Measurements from ENCODE around the gene RFX4.

The RFX4 gene

DNA sequence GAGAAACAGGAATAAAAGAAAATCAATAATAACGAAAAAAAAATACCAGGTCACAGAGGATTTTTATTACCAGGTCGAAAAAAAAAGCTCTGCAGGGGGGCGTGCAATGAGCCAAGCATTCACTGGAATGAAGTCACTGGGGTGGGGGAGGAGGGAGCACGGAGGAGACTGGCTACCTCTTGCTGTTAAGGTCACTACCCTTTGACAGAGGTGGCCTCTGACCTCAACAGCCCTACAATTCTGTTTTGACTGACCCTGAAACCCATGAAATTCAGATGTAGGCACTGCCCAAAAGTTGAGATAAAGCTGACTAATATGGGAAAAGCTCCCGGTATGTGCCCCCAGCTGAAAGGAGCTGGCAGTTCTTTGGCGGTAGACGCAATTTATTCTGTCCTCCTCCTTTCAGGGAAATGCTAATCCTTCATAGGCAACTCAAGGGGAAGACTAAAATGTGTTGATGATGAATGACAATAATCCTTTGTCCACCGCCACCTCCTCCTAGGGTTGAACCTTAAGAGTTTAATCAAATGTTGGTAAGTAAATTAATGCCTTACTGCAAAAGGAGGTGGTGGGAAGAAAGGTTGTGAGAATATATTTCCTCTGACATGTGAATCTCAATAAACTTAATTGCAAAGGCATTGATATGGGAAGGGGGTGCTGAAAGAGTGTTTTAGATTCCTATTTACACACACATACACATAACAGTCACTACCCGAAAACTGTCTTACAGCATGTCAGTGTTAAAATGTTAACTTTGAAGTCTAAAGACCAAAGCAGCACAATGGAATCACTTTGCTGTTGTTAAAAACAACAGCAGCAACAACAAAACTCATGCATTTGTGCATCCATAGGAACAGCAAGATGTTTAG lies 185.4 kb downstream of the RFX4 start:
- Histone ChIP-seq H3K14ac (ENCODE audit: low read length in 2 of 2) (no peak overlapping the region), H3K9me3 (ENCODE audit: control insufficient read depth, low read length) (no peaks in the 10 kb centered on the region), H4K8ac (ENCODE audit: low read length) (no peak overlapping the region), H3K23ac (ENCODE audit: low read length in 2 of 2) (no peak overlapping the region), H3K79me1 (replicated peaks; ENCODE audit: low read length, poor library complexity, severe bottlenecking) (no peaks in the 10 kb centered on the region), H3K4me1 (ENCODE audit: control insufficient read depth, insufficient read depth, low read depth, low read length) (peaks cover 10% of the 10 kb centered on the region), H3K4ac (ENCODE audit: low read depth in 1 of 2, low read length in 2 of 2) (no peak overlapping the region), H4K91ac (ENCODE audit: low read length) (no peak overlapping the region), H3K18ac (ENCODE audit: low read depth in 1 of 2, low read length in 2 of 2) (no peak overlapping the region), H3K9ac (ENCODE audit: low read length) (no peak overlapping the region), H2BK15ac (ENCODE audit: low read depth, poor library complexity, severe bottlenecking) (no peak overlapping the region), H3K36me3 (ENCODE audit: control insufficient read depth in 1 of 2, insufficient read depth in 2 of 2, low read depth in 1 of 2, low read length in 2 of 2) (no peaks in the 10 kb centered on the region), H2BK12ac (ENCODE audit: low read length in 2 of 2) (no peak overlapping the region), H3K4me3 (ENCODE audit: insufficient read depth in 1 of 2, low read depth in 1 of 2, low read length in 2 of 2) (no peak overlapping the region), H2AK5ac (ENCODE audit: low read length, severe bottlenecking) (no peak overlapping the region), H3K4me2 (ENCODE audit: low read length, poor library complexity, severe bottlenecking) (peak overlapping the region; percentile 47), H2AFZ (ENCODE audit: low read depth, low read length) (no peak overlapping the region), H2BK5ac (ENCODE audit: low read depth, low read length, poor library complexity, severe bottlenecking) (no peak overlapping the region), H2BK120ac (ENCODE audit: low read depth, low read length) (no peak overlapping the region), H3K27ac (ENCODE audit: low read length, poor library complexity, severe bottlenecking) (peak overlapping the region; percentile 88), H3K27me3 (ENCODE audit: control insufficient read depth in 1 of 2, insufficient read depth in 1 of 2, low read length in 2 of 2) (peaks cover 0 to 10% of the 10 kb centered on the region in 2 experiments)
- no peak for DNase-seq
- WGBS, result 35% methylated on average over 4 of the region's 9 CpGs

DNA sequence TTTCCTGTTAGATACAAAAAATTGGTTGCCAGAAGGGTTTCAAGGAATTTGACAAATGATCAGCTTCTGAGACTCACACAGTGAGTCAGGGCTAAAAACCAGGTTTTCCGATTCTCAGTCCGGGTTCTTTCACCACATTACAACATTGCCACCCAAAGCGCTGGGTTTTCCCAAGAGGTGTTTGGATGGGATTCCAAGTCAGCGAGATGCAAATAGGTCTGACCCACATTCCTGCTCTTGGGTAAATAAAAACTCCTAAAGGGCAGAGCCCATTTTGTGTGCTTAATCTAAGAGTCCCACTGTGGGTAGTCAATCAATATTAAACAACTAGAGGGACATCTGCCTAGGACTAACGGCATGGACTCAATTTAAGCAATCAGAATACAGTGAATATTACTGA lies 186.3 kb downstream of the RFX4 start:
- Histone ChIP-seq H3K18ac (ENCODE audit: low read depth in 1 of 2, low read length in 2 of 2) (no peak overlapping the region), H3K27me3 (ENCODE audit: control insufficient read depth in 1 of 2, insufficient read depth in 1 of 2, low read length in 2 of 2) (peaks cover 0 to 10% of the 10 kb centered on the region in 2 experiments), H3K4me1 (ENCODE audit: control insufficient read depth, insufficient read depth, low read depth, low read length) (peaks cover 10% of the 10 kb centered on the region), H2AK5ac (ENCODE audit: low read length, severe bottlenecking) (no peak overlapping the region), H3K9me3 (ENCODE audit: control insufficient read depth, low read length) (no peaks in the 10 kb centered on the region), H4K91ac (ENCODE audit: low read length) (no peak overlapping the region), H3K4me2 (ENCODE audit: low read length, poor library complexity, severe bottlenecking) (peak overlapping the region; percentile 42), H3K23ac (ENCODE audit: low read length in 2 of 2) (no peak overlapping the region), H2BK5ac (ENCODE audit: low read depth, low read length, poor library complexity, severe bottlenecking) (no peak overlapping the region), H4K8ac (ENCODE audit: low read length) (no peak overlapping the region), H3K27ac (ENCODE audit: low read length, poor library complexity, severe bottlenecking) (peak overlapping the region; percentile 88), H3K36me3 (ENCODE audit: control insufficient read depth in 1 of 2, insufficient read depth in 2 of 2, low read depth in 1 of 2, low read length in 2 of 2) (no peaks in the 10 kb centered on the region), H2AFZ (ENCODE audit: low read depth, low read length) (no peak overlapping the region), H3K4ac (ENCODE audit: low read depth in 1 of 2, low read length in 2 of 2) (no peak overlapping the region), H3K79me1 (replicated peaks; ENCODE audit: low read length, poor library complexity, severe bottlenecking) (peaks cover 2% of the 10 kb centered on the region), H2BK15ac (ENCODE audit: low read depth, poor library complexity, severe bottlenecking) (no peak overlapping the region), H2BK120ac (ENCODE audit: low read depth, low read length) (no peak overlapping the region), H3K4me3 (ENCODE audit: insufficient read depth in 1 of 2, low read depth in 1 of 2, low read length in 2 of 2) (no peak overlapping the region), H3K14ac (ENCODE audit: low read length in 2 of 2) (no peak overlapping the region), H2BK12ac (ENCODE audit: low read length in 2 of 2) (no peak overlapping the region), H3K9ac (ENCODE audit: low read length) (no peak overlapping the region)
- DNase-seq, result peak; percentile 27
- 51% methylated on average over 5 of the region's 5 CpGs for WGBS

GRCh38 chr12:106769546-106769945 lies 186.7 kb downstream of the RFX4 start:
- no peak overlapping the region for H3K9ac ChIP-seq (ENCODE audit: low read length)
- no peak overlapping the region for H2BK15ac ChIP-seq (ENCODE audit: low read depth, poor library complexity, severe bottlenecking)
- no peak overlapping the region for H2AFZ ChIP-seq (ENCODE audit: low read depth, low read length)
- no peak overlapping the region for H2BK120ac ChIP-seq (ENCODE audit: low read depth, low read length)
- H3K4ac ChIP-seq (ENCODE audit: low read depth in 1 of 2, low read length in 2 of 2), result no peak overlapping the region
- H2BK12ac ChIP-seq (ENCODE audit: low read length in 2 of 2), result no peak overlapping the region
- H2AK5ac ChIP-seq (ENCODE audit: low read length, severe bottlenecking), result peak overlapping the region; percentile 53
- 78% methylated on average over 5 of the region's 6 CpGs for WGBS
- H4K8ac ChIP-seq (ENCODE audit: low read length), result no peak overlapping the region
- no peak overlapping the region for H3K18ac ChIP-seq (ENCODE audit: low read depth in 1 of 2, low read length in 2 of 2)
- no peak overlapping the region for H4K91ac ChIP-seq (ENCODE audit: low read length)
- no peaks in the 10 kb centered on the region for H3K36me3 ChIP-seq (ENCODE audit: control insufficient read depth in 1 of 2, insufficient read depth in 2 of 2, low read depth in 1 of 2, low read length in 2 of 2)
- H3K27me3 ChIP-seq (ENCODE audit: control insufficient read depth in 1 of 2, insufficient read depth in 1 of 2, low read length in 2 of 2), result peaks cover 0 to 10% of the 10 kb centered on the region in 2 experiments
- H3K4me1 ChIP-seq (ENCODE audit: control insufficient read depth, insufficient read depth, low read depth, low read length), result peaks cover 10% of the 10 kb centered on the region
- no peak for DNase-seq
- H3K79me1 ChIP-seq (replicated peaks; ENCODE audit: low read length, poor library complexity, severe bottlenecking), result peaks cover 2% of the 10 kb centered on the region
- H3K9me3 ChIP-seq (ENCODE audit: control insufficient read depth, low read length), result no peaks in the 10 kb centered on the region
- no peak overlapping the region for H3K14ac ChIP-seq (ENCODE audit: low read length in 2 of 2)
- no peak overlapping the region for H3K23ac ChIP-seq (ENCODE audit: low read length in 2 of 2)
- peak overlapping the region; percentile 79 for H3K27ac ChIP-seq (ENCODE audit: low read length, poor library complexity, severe bottlenecking)
- H3K4me3 ChIP-seq (ENCODE audit: insufficient read depth in 1 of 2, low read depth in 1 of 2, low read length in 2 of 2), result no peak overlapping the region
- H3K4me2 ChIP-seq (ENCODE audit: low read length, poor library complexity, severe bottlenecking), result no peak overlapping the region
- H2BK5ac ChIP-seq (ENCODE audit: low read depth, low read length, poor library complexity, severe bottlenecking), result no peak overlapping the region

DNA sequence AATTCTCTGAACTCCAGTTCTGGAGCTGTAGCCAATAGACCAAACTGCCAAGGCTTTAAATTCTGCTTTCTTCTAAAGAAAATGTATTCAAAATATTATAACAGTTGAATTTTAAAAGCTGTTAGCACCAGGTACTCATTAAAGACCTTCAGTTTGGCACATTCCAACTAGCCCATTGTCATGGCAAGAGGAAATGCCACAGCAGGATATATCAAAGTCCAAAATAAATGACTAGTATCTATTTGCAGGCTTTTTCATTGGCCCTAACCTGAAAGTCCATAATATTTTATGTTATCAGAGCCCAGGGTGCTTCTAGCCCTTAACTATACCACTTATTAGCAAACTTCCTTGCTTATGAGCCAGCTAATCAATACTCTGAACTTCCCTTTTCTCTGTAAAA lies 188.6 kb downstream of the RFX4 start:
- Histone ChIP-seq H3K27ac (ENCODE audit: low read length, poor library complexity, severe bottlenecking) (no peak overlapping the region), H2BK12ac (ENCODE audit: low read length in 2 of 2) (no peak overlapping the region), H3K4me2 (ENCODE audit: low read length, poor library complexity, severe bottlenecking) (no peak overlapping the region), H3K4me3 (ENCODE audit: insufficient read depth in 1 of 2, low read depth in 1 of 2, low read length in 2 of 2) (no peak overlapping the region), H4K91ac (ENCODE audit: low read length) (no peak overlapping the region), H3K79me1 (replicated peaks; ENCODE audit: low read length, poor library complexity, severe bottlenecking) (peaks cover 7% of the 10 kb centered on the region), H2BK5ac (ENCODE audit: low read depth, low read length, poor library complexity, severe bottlenecking) (no peak overlapping the region), H3K9me3 (ENCODE audit: control insufficient read depth, low read length) (no peaks in the 10 kb centered on the region), H2AK5ac (ENCODE audit: low read length, severe bottlenecking) (no peak overlapping the region), H3K4ac (ENCODE audit: low read depth in 1 of 2, low read length in 2 of 2) (no peak overlapping the region), H4K8ac (ENCODE audit: low read length) (no peak overlapping the region), H3K4me1 (ENCODE audit: control insufficient read depth, insufficient read depth, low read depth, low read length) (peaks cover 5% of the 10 kb centered on the region), H2BK120ac (ENCODE audit: low read depth, low read length) (no peak overlapping the region), H3K27me3 (ENCODE audit: control insufficient read depth in 1 of 2, insufficient read depth in 1 of 2, low read length in 2 of 2) (peaks cover 0 to 4% of the 10 kb centered on the region in 2 experiments), H3K23ac (ENCODE audit: low read length in 2 of 2) (no peak overlapping the region), H3K36me3 (ENCODE audit: control insufficient read depth in 1 of 2, insufficient read depth in 2 of 2, low read depth in 1 of 2, low read length in 2 of 2) (no peaks in the 10 kb centered on the region), H3K14ac (ENCODE audit: low read length in 2 of 2) (no peak overlapping the region), H3K9ac (ENCODE audit: low read length) (no peak overlapping the region), H3K18ac (ENCODE audit: low read depth in 1 of 2, low read length in 2 of 2) (no peak overlapping the region), H2AFZ (ENCODE audit: low read depth, low read length) (no peak overlapping the region), H2BK15ac (ENCODE audit: low read depth, poor library complexity, severe bottlenecking) (no peak overlapping the region)
- no peak for DNase-seq

Data from mesenchymal stem cell (in vitro differentiated cells and primary cell).